ENCODE measurements around the gene DUS1L. TPM values are rescaled to one million over a fixed set of nuclear protein-coding genes. Genes with fewer than 3 reads are reported as not detected.

DUS1L gene
- polyA plus RNA-seq, 1 of the 3 experiments (the other 2 are of a cell fraction) = 163 TPM

DNA sequence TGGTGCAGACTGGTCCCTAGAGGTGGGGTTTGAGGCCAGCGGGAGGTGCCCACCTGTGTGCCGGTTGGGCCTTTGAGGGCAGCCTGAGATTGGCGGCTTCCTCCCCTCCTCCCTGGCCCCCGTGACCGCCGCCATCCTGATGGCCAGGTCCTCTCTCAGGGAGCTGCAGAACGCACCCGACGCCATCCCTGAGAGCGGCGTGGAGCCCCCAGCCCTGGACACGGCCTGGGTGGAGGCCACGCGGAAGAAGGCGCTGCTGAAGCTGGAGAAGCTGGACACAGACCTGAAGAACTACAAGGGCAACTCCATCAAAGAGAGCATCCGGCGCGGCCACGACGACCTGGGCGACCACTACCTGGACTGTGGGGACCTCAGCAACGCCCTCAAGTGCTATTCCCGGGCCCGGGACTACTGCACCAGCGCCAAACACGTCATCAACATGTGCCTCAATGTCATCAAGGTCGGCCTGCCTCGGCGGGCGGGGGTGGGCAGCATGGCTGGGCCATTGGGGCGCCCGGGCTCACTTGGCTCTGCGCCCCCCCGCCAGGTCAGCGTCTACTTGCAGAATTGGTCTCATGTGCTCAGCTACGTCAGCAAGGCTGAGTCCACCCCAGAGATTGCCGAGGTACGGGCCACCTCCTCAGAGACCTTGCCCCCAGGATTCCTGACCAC, 11.1 kb downstream of the DUS1L start:
- Histone ChIP-seq H3K9ac (no peak overlapping the region), H3K9me2 (no peaks in the 10 kb centered on the region), H3F3A (replicated peaks; ENCODE audit: insufficient read depth) (peaks cover 20% of the 10 kb centered on the region), H4K20me1 (ENCODE audit: insufficient read depth) (peaks cover 14% of the 10 kb centered on the region; the same call in 1 of the 2 replicates), H3K4me1 (ENCODE audit: control insufficient read depth in 1 of 2, insufficient read depth in 2 of 2, low read depth in 1 of 2, low read length in 1 of 2) (peaks cover 0 to 30% of the 10 kb centered on the region in 2 experiments; a peak in 2 of 4 replicates), H2AFZ (ENCODE audit: low read depth) (no peak overlapping the region), H3K27ac (ENCODE audit: low read depth in 2 of 2, low read length in 1 of 2) (no peak overlapping the region; a peak in 1 of 4 replicates), H3K36me3 (replicated peaks in 1 of 2; ENCODE audit: control insufficient read depth in 1 of 2, insufficient read depth in 2 of 2, low read length in 1 of 2) (peaks cover 29 to 72% of the 10 kb centered on the region in 2 experiments), H3K27me3 (ENCODE audit: insufficient read depth) (no peaks in the 10 kb centered on the region), H3K79me2 (ENCODE audit: insufficient read depth) (peaks cover 49% of the 10 kb centered on the region), H3K4me3 (ENCODE audit: low read depth in 2 of 2, low read length in 1 of 2) (no peak overlapping the region), H3K4me2 (no peak overlapping the region), H3K9me3 (no peaks in the 10 kb centered on the region)
- POLR2A ChIA-PET = interaction anchor here (1.0 to 1.6 kb wide), 2 partner anchors 9 to 44 kb away, joined by 4 read pairs; partner anchors contain the start of gene FASN
- TF ChIP-seq FOXM1 (IDR thresholded peaks at IDR 0.05; ENCODE audit: low read depth) (no peak), YY1 (IDR thresholded peaks at IDR 0.05; ENCODE audit: low read depth) (no peak), TCF12 (IDR thresholded peaks at IDR 0.05) (no peak), FOSL2 (IDR thresholded peaks at IDR 0.05; ENCODE audit: borderline replicate concordance, low read depth) (no peak), SIN3A (IDR thresholded peaks at IDR 0.05; ENCODE audit: borderline replicate concordance, low read depth, low read length) (no peak), TAF1 (IDR thresholded peaks at IDR 0.05; ENCODE audit: borderline replicate concordance, low read depth, low read length) (no peak), RFX5 (IDR thresholded peaks at IDR 0.05; ENCODE audit: low read length) (no peak)
- TF ChIP-seq, protein P1, sequence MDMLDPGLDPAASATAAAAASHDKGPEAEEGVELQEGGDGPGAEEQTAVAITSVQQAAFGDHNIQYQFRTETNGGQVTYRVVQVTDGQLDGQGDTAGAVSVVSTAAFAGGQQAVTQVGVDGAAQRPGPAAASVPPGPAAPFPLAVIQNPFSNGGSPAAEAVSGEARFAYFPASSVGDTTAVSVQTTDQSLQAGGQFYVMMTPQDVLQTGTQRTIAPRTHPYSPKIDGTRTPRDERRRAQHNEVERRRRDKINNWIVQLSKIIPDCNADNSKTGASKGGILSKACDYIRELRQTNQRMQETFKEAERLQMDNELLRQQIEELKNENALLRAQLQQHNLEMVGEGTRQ (IDR thresholded peaks at IDR 0.05; ENCODE audit: borderline replicate concordance, low read depth, low read length) = no peak
- CTCF ChIA-PET = interaction anchor here (0.8 to 5.1 kb wide), 10 partner anchors 15 to 100 kb away, joined by 3 to 24 read pairs (median 3); partner anchors contain the start of gene DCXR
- DNase-seq = no peak
- WGBS (ENCODE audit: low lambda C conversion rate) = 93% methylated on average over 28 of the region's 38 CpGs

- ChIA-PET POLR2A (interaction anchor here (0.8 to 1.6 kb wide), 2 partner anchors 10 to 23 kb away, joined by 3 to 4 read pairs; no protein-coding TSS in a partner anchor), CTCF (interaction anchor here (0.9 to 5.1 kb wide), 8 partner anchors 11 to 100 kb away, joined by 3 to 24 read pairs (median 3); no protein-coding TSS in a partner anchor)
- Histone ChIP-seq H3F3A (replicated peaks; ENCODE audit: insufficient read depth) (peaks cover 19% of the 10 kb centered on the region), H3K27me3 (ENCODE audit: insufficient read depth) (no peaks in the 10 kb centered on the region), H3K9ac (no peak overlapping the region), H3K27ac (ENCODE audit: low read depth in 2 of 2, low read length in 1 of 2) (no peak overlapping the region), H3K4me3 (ENCODE audit: low read depth in 2 of 2, low read length in 1 of 2) (peak overlapping the region in 1 of 2 experiments; percentile 100; a peak in 3 of 4 replicates), H3K4me1 (ENCODE audit: control insufficient read depth in 1 of 2, insufficient read depth in 2 of 2, low read depth in 1 of 2, low read length in 1 of 2) (peaks cover 0 to 25% of the 10 kb centered on the region in 2 experiments; a peak in 2 of 4 replicates), H3K79me2 (ENCODE audit: insufficient read depth) (peaks cover 49% of the 10 kb centered on the region), H3K4me2 (peak overlapping the region; percentile 100; the same call in 1 of the 2 replicates), H3K9me2 (no peaks in the 10 kb centered on the region), H3K9me3 (no peaks in the 10 kb centered on the region), H2AFZ (ENCODE audit: low read depth) (no peak overlapping the region), H3K36me3 (replicated peaks in 1 of 2; ENCODE audit: control insufficient read depth in 1 of 2, insufficient read depth in 2 of 2, low read length in 1 of 2) (peaks cover 35 to 70% of the 10 kb centered on the region in 2 experiments), H4K20me1 (ENCODE audit: insufficient read depth) (peaks cover 14% of the 10 kb centered on the region; the same call in 1 of the 2 replicates)
- DNase-seq = no peak
- TF ChIP-seq CTCF (IDR thresholded peaks at IDR 0.05) (no peak), RFX5 (IDR thresholded peaks at IDR 0.05; ENCODE audit: low read length) (no peak), SIN3A (IDR thresholded peaks at IDR 0.05; ENCODE audit: borderline replicate concordance, low read depth, low read length) (no peak), FOXM1 (IDR thresholded peaks at IDR 0.05; ENCODE audit: low read depth) (no peak), FOSL2 (IDR thresholded peaks at IDR 0.05; ENCODE audit: borderline replicate concordance, low read depth) (no peak), ZBTB33 (IDR thresholded peaks at IDR 0.05; ENCODE audit: borderline replicate concordance, low read depth) (no peak)
- 97% methylated on average over 28 of the region's 28 CpGs for WGBS (ENCODE audit: low lambda C conversion rate)
Observed at GRCh38 chr17:82053556-82054263, 11.9 kb downstream of the DUS1L start.
